Inflammatory macrophage treated with lipopolysaccharide for 1 hour (primary cell): ENCODE measurements around the gene KRT83.

Experiments used
- DNase-seq, 2 donors: peaks; one replicate each; pipeline ENCODE4 v3.0.0-alpha.2; 2020 to 2022

KRT83 gene

DNA sequence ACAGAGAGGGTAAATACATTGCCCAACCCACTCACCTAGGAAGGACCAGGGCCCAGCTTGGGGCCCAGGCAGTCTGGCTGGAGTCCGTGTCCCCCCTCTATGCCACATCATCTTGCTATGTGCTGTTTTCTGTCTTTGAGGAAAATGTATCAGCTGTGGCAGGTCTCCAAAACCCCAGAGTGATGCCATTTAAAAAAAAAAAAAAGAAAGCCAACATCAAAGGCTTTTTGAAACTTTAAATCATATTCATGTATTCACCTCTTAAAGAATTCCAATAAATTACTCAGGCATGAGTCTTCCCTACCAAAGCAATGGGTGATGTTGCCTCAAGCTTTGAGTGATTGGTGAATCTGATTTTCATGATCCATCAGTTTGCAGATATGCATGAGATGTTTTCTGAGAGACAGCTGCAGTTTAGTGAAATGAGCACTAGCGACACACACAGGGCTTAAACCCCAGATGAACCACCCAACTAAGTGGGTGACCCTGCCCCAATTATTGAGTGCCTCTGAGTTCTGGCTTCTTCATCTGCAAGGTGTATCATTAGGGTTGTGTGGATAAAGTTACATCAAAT lies 35.9 kb downstream of the KRT83 start:
- DNase-seq, result no peak

DNA sequence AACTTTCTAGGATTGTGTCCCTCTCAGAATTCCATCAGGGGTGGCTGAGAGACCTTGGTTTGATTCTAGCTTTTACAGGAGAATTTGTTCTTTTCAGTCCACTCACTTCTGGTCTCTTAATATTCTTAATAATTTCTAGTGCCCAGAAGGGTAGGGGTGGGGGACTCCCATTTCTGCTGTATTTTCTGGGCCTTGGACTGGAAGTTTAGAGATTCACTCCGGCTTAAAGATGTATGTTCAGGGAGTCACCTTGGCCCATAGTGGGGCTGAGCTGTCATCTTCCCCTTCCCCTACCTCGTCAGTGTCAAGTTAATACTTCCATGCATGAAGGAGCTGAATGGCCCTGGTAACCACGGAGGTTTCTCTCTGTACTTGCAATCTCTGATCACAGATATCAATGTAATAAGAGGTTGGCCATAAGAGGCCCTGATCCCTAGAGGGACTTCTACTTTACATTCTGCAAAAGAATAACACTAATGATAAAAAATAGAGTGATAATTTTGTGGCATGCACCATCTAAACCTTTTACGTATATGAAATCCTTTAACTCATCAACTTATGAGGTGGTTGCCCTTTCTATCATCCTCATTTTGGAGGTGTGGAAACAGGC lies 36.5 kb downstream of the KRT83 start:
- DNase-seq, result no peak

DNA sequence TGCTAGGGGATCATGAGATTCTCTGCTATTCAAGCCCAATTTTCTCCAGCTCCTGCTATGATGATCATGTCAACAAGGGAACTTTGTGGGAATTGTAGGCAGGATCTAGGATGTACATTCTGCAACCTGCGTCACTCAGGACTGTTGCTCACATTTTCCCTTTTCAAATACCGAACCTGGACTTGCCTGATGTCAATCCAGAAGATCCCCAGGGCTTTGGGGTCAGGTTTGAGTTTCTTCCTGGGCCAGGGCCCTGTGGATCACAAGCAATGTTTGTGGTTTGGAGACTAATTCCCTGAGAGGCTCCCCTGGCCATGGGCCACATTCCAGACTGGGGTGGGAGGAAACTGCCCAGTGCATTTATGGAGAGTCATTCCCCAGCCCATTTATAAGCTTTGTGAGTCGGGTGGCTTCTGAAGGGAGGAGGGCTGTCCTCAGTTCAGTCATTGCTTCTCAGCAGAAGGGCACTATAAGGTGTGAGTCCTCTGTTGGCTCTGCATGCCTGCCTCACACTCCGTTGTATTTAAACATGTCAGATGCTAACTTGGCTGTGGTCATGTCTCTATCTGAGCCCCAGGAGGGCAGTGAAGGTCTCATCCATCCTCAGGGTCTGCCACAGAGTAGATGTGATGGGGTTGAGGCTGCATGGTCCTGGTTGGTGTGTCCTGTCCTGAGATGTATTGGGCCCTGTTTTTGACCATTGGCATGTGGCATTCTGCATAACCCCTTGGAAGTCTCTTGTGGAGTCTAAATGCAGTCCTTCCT lies 40.2 kb downstream of the KRT83 start:
- DNase-seq, result no peak

- DNase-seq, result peak; percentile 84 to 88
Observed at GRCh38 chr12:52280319-52280795, 40.8 kb downstream of the KRT83 start.

DNA sequence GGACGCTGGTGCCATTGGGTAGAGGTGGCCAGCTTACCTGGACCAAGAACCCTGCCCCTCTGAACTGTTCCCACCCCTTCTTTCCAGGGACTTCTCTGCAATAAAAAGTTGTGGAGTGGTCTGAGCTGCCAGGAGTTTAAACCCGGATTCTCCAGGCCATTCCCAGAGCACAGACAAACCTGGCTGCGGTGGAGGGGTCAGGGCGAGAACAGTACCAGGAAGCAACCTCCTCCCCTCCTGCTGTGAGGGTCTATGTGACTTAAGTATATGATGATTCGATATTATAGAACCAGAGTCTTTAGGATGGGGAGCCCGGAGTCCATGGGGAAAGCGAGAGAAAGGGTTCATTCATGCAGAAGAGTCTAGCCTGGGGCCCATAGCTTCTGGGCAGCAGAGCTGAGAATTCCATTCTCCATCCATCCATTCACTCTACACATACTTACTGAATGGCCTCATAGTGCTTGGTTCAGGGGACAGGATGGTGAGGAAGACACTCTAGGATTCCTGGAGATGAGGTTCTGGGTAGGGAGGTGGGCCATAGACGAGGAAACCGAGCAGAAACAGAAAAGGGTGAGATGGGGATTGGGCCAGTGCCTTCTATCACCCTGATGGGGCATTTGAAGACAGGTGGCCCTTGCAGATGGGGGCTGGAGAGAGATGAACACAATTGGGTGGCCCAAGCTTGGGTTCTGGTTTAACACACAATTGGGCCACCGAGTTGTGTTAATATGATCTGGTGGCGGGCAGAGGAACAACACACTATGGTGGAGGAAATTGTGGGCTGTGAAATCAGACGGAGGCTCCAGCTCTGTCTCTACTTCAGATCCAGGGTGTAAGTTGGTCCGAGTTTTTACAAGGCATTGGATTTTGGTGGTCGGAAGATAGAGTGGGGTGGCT lies 41.5 kb downstream of the KRT83 start:
- DNase-seq, result no peak

DNA sequence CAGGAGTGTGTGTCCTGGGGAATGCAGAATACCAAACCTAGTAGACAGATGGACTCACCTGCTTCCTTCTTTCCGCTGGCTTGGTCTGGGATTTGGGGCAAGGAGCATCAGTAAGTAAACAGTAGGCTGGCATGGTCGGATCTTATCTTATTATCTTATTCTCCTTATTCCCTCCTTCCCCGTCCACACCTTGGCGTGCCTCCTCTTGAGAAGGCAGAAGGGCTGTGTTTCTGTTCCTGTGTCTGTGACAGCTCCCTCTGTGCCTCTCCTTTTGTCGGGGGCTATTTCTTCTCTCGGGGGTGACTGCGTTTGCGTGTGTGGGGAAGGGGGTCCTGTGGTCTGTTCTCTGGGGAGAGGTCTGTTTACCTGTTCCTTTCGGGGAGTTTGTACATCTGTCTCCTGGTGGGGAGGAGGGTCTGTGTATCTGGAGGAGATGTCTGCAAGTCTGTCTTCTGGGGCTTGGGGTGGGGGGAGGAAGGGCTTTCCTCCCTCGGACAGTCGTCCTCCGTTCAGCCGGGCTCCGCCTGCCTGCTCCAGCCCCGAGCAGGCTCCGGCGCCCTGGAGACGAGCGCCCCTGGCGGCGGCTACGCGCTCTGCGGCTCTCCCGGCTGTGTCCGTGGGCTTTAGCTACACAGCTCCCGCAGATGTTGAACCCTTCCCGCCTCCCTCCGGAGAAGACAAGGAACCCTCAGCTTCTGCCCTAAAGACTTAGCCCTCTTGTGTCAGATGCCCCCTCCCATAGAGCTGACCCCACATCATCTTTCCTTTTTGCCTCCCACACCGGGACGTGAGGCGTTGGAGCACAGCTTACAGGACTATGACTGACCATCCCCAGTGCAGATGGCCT lies 42.4 kb downstream of the KRT83 start:
- peak; percentile 57 to 94 for DNase-seq

- no peak for DNase-seq
Observed at GRCh38 chr12:52277486-52278245, 43.5 kb downstream of the KRT83 start.

DNA sequence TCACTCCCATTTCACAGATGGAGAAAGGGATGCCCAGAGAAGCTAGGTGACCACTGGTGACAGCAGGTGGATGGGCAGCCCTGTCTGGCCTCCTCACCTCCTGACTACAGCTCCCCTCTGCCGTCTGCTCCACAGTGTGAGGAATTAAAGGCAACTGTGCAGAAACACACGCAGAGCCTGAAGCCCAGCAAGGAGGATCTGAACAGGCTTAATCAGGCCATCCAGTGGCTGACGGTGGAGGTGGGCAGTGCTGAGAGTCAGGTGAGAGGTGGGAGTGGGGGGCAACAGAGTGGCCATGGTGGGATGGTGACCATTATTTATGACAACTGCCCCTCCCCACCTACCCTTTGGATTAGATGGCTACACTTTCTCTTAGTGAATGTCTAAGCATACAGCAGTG lies 45.5 kb downstream of the KRT83 start:
- no peak for DNase-seq

DNA sequence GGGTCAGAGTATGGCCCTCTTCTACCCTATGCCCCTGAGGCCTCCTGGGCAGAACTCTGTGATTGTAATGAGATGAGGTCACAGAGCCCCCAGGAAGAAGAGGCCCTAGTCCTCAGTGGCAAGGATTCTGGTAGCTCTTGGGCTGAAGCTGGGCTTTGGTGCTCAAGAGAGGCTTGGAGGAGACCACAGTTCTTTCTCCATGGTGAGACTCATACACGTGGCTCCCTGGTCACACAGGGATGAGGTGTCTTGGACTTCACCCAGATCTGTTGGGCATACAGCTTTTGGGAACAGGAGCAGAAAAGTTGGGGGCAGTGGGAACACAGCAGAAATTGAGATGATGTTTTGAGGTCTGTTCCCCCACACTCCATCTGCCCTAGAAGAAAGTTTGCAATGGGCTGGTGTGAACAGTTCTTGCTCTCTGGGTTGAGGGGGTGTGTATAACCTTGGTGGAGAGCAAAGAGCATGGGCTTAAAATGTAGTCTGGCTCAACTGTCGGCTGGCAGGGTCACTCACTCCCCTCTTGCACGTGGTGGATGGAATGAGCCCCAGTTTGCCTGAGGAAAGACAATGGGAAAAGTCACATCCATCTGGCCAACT lies 46.6 kb downstream of the KRT83 start, which contains the start of gene KRT86:
Gene KRT86 (plus strand): TSS at position 125 of the 600 bp plus-strand sequence. CDS start 27,272 bp downstream, outside the sequence.
- no peak for DNase-seq

- DNase-seq, result peak; percentile 37 to 56
Observed at GRCh38 chr12:52271158-52271557, 50.0 kb downstream of the KRT83 start.

- no peak for DNase-seq
Observed at GRCh38 chr12:52270541-52271070, 50.6 kb downstream of the KRT83 start.

DNA sequence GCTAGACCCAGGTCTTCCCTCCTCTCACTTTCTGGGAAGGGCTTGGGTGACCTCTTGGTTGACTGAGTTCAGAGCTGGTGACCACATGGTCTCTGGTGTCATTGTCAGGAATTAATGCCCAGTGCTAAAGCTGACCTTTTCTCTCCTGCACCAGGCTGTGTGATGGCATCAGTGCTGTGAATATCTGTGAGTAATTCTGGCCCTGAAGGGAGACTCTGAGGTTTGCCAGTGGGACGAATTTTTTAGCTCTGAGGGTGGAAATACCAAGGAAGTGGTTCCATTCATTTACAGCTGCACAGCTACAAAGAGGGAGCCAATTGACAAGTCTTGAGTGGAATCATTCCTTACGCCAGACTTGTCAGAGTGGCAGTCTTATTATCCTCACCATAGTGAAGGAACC lies 53.0 kb downstream of the KRT83 start:
- no peak for DNase-seq

DNA sequence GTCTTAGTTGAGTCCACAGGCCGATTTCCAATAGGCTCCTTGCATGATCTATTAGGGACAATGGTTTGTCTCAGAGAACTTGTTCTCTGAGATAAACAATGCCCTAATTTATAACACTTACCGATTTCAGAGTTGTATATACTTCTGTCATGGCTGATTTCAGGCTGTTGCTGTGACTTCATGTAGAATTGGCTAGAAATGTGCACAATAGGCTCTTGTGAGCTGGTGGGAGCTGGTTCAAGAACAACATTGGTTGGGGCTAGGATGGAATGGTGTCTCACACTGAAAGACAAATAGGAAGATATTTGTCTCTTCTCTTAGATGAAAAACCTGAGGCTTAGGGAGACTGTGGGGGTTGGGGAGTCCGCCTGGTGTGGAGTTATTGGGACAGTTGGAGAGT lies 53.5 kb downstream of the KRT83 start:
- DNase-seq, result no peak

DNA sequence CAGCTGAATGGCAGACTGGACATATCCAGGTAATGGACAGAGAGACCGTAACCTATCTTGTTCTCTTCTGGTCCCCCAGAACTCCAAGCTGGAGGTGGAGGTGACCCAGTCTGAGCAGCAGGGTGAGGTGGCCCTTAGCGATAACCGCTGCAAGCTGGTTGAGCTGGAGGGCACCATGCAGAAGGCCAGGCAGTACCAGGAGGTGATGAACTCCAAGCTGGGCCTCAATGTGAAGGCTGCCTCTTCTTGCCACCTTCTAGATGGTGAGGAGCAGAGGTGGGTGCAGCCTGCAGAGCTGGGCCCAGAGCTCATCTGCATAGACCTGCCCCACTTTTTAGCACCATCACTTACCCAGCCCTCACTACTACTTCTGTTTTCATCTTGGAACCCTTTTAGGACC lies 53.9 kb downstream of the KRT83 start:
- no peak for DNase-seq

GRCh38 chr12:52266514-52266913 lies 54.7 kb downstream of the KRT83 start:
- DNase-seq, result no peak

DNA sequence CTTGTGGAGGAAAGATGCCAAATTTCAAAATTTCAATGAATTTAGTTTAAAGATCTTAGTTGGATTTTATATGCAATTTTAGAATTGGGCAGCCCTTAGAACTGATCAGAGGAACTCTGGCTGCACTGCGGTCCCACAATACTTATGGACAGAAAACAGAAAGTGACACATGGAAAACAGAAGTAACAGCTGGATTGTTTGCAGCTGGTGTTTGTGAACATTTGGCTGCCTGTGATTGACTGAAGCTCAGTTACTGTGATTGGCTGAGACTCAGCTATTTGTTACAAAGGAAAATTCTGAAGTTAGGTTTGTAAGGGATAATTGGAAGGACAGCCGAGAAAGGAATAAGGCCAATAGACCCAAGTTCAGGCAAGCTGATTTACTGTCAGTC lies 56.8 kb downstream of the KRT83 start:
- no peak for DNase-seq
